GM12878 (cell line): ENCODE measurements around the gene AGAP1. TPM values are rescaled to one million over a fixed set of nuclear protein-coding genes. Genes with fewer than 3 reads are reported as not detected.

Source experiments
- ATAC-seq: fragments of 200-7000 bp; cut with Tn5 transposase; 3 replicates; pipeline ENCODE4 v1.9.1; 2020; ENCODE audit warnings: mild to moderate bottlenecking, moderate library complexity
- BruUV-seq: library from RNA; stranded (reverse); fragments of 400-500 nt; replicated peaks from 2 replicates; lab custom pipeline; 2021; lab: Mats Ljungman, UMichigan
- CTCF ChIA-PET: fragments of 300-600 bp; sonication (Branson Sonifier 250); formaldehyde crosslinking; extraction: SDS; loops from one replicate; lab custom pipeline; 2021; ENCODE audit warnings: inconsistent platforms; lab: Yijun Ruan, JAX
- POLR2A ChIA-PET: fragments of 350-600 bp; formaldehyde crosslinking; extraction: SDS; loops from one replicate; lab custom pipeline; 2021; ENCODE audit warnings: inconsistent platforms; lab: Charles Lee
- RAD21 ChIA-PET: fragments of 300-600 bp; sonication (Branson Sonifier 250); formaldehyde crosslinking; loops from one replicate; lab custom pipeline; 2023; ENCODE audit warnings: antibody characterized with exemption; ENCODE audit not compliant: unreplicated experiment; lab: Charles Lee
- SMC1A ChIA-PET: fragments of 300-600 bp; sonication (Branson Sonifier 250); formaldehyde crosslinking; loops from one replicate; lab custom pipeline; 2023; ENCODE audit not compliant: unreplicated experiment, uncharacterized antibody; lab: Charles Lee
- DNase-seq: peaks from one replicate; pipeline ENCODE4 v3.0.0-alpha.2; 2011; ENCODE audit warnings: low read depth, low spot score
- FAIRE-seq: peaks from 3 replicates; lab custom pipeline; 2011; peaks lifted over from hg19 to GRCh38; lab: Jason Lieb, UNC
- H2AFZ ChIP-seq: 2 replicates; pipeline ENCODE4 v1.6.0; 2011; ENCODE audit warnings: low read depth, low read length, control low read depth; ENCODE audit not compliant: control insufficient read depth
- H3K27ac ChIP-seq: 2 replicates; pipeline ENCODE4 v1.5.1; 2011; ENCODE audit warnings: control low read depth; ENCODE audit not compliant: control insufficient read depth, insufficient read depth
- H3K27me3 ChIP-seq, 2 experiments: replicated peaks in 1 of 2; 2 replicates each; pipeline versions ENCODE4 v1.6.0 to v1.6.1; 2011; ENCODE audit warnings: low read length in 1 of 2; ENCODE audit not compliant: control insufficient read depth in 2 of 2, insufficient read depth in 2 of 2
- H3K36me3 ChIP-seq, 2 experiments: 2 replicates each; pipeline ENCODE4 v1.5.1; 2011; ENCODE audit warnings: low read length in 1 of 2; ENCODE audit not compliant: control insufficient read depth in 2 of 2, insufficient read depth in 2 of 2
- H3K4me1 ChIP-seq: 2 replicates; pipeline ENCODE4 v1.6.1; 2011; ENCODE audit warnings: mild to moderate bottlenecking, low read length, moderate library complexity, mixed read lengths; ENCODE audit not compliant: control insufficient read depth, insufficient read depth
- H3K4me2 ChIP-seq: 2 replicates; pipeline ENCODE4 v1.6.0; 2011; ENCODE audit warnings: control low read depth; ENCODE audit not compliant: control insufficient read depth, insufficient read depth
- H3K4me3 ChIP-seq: fragments of 200-600 bp; sonication (generic); 2 replicates; pipeline ENCODE4 v1.5.1; 2016
- H3K79me2 ChIP-seq: 2 replicates; pipeline ENCODE4 v1.6.0; 2011; ENCODE audit warnings: low read length; ENCODE audit not compliant: control insufficient read depth, insufficient read depth
- H3K9ac ChIP-seq: 2 replicates; pipeline ENCODE4 v1.8.0; 2011; ENCODE audit warnings: low read length, control low read depth, mixed read lengths; ENCODE audit not compliant: control insufficient read depth, insufficient read depth
- H3K9me3 ChIP-seq: replicated peaks from 3 replicates; pipeline ENCODE4 v1.5.1; 2011; ENCODE audit warnings: mild to moderate bottlenecking, low read length; ENCODE audit not compliant: control insufficient read depth, insufficient read depth
- H4K20me1 ChIP-seq: 2 replicates; pipeline ENCODE4 v1.6.0; 2011; ENCODE audit not compliant: control insufficient read depth, insufficient read depth
- ASH2L ChIP-seq: fragments of 300-600, 200-600 bp; sonication (generic); IDR thresholded peaks from 2 replicates; pipeline ENCODE4 v1.6.1; 2017; ENCODE audit warnings: low read depth, mild to moderate bottlenecking, borderline replicate concordance
- E4F1 ChIP-seq: fragments of 450-650 bp; IDR thresholded peaks from 2 replicates; pipeline ENCODE4 v1.6.1; 2018; ENCODE audit warnings: borderline replicate concordance, mild to moderate bottlenecking; ENCODE audit not compliant: partially characterized antibody
- EP300 ChIP-seq, 2 experiments: fragments of 150-350 bp in 1 of 2; IDR thresholded peaks; 2 replicates each; pipeline ENCODE4 v1.6.1; 2011 to 2012; ENCODE audit warnings: low read depth in 2 of 2, low read length in 2 of 2, borderline replicate concordance in 1 of 2, improper control_type of control experiment in 1 of 2, inconsistent platforms in 1 of 2; ENCODE audit not compliant: control insufficient read depth in 1 of 2
- KDM1A ChIP-seq: fragments of 200-600 bp; sonication (generic); IDR thresholded peaks from 2 replicates; pipeline ENCODE4 v1.6.1; 2016; ENCODE audit warnings: borderline replicate concordance
- LARP7 ChIP-seq: fragments of 450-650 bp; IDR thresholded peaks from 2 replicates; pipeline ENCODE4 v1.6.1; 2017; ENCODE audit warnings: mild to moderate bottlenecking
- NFYB ChIP-seq: IDR thresholded peaks from 2 replicates; pipeline ENCODE4 v1.6.1; 2011; ENCODE audit warnings: low read depth, mild to moderate bottlenecking, low read length, improper control_type of control experiment, moderate library complexity; ENCODE audit not compliant: insufficient read depth
- RFX5 ChIP-seq: IDR thresholded peaks from 2 replicates; pipeline ENCODE4 v1.6.1; 2011; ENCODE audit warnings: low read depth, low read length, improper control_type of control experiment
- WGBS: methylation state at CpG from one replicate; pipeline ENCODE4 v1.1.6; 2016; ENCODE audit warnings: low lambda C conversion rate; ENCODE audit not compliant: insufficient replicate concordance, insufficient coverage; ENCODE audit errors: missing lambda C conversion rate; 5-methylcytosine and 5-hydroxymethylcytosine counted together
- in situ Hi-C: fragments of 300-500 bp; cut with MboI; formaldehyde crosslinking; loops from 9 replicates; pipeline ENCODE4 v1.14.3; 2018; ENCODE audit warnings: mixed read lengths
- intact Hi-C: fragments of 100-400 bp; cut with micrococcal nuclease; formaldehyde crosslinking; loops from one replicate; pipeline ENCODE4 v1.14.2; 2022; ENCODE audit not compliant: unreplicated experiment
- polyA plus RNA-seq, 11 experiments: library from polyadenylated mRNA; depleted of rRNA in 4 of 11; unstranded in 6 of 11; stranded (reverse) in 5 of 11; fragments of >200 nt; fragmentation: Nextera tagmentation in 4 of 11; fragmentation: Illumina TruSeq in 1 of 11; extraction: Ambion mirVana in 4 of 11; extraction: Trizol in 1 of 11; gene quantifications; 1 replicate in 1 of 11; 2 replicates in 10 of 11; pipeline versions ENCODE4 v1.2.1 to v1.2.3, GENCODE V29; 2011 to 2016; ENCODE audit warnings: inconsistent platforms in 2 of 11, missing spikeins in 2 of 11, low read depth in 1 of 11
- total RNA-seq, 4 experiments: library from RNA; depleted of rRNA in 3 of 4; stranded (reverse); fragments of >200 nt in 3 of 4; fragmentation: Illumina TruSeq in 1 of 4; extraction: Trizol in 1 of 4; gene quantifications; 2 replicates each; pipeline versions ENCODE4 v1.2.1 to v1.2.3, GENCODE V29; 2013 to 2021

Gene AGAP1
- total and polyA plus RNA-seq, 10 of the 15 experiments (the other 5 are each of a cell fraction or from before 2014, with no cell fraction given), result 0.05 to 0.15 (median 0.06) TPM; not detected in 7

DNA sequence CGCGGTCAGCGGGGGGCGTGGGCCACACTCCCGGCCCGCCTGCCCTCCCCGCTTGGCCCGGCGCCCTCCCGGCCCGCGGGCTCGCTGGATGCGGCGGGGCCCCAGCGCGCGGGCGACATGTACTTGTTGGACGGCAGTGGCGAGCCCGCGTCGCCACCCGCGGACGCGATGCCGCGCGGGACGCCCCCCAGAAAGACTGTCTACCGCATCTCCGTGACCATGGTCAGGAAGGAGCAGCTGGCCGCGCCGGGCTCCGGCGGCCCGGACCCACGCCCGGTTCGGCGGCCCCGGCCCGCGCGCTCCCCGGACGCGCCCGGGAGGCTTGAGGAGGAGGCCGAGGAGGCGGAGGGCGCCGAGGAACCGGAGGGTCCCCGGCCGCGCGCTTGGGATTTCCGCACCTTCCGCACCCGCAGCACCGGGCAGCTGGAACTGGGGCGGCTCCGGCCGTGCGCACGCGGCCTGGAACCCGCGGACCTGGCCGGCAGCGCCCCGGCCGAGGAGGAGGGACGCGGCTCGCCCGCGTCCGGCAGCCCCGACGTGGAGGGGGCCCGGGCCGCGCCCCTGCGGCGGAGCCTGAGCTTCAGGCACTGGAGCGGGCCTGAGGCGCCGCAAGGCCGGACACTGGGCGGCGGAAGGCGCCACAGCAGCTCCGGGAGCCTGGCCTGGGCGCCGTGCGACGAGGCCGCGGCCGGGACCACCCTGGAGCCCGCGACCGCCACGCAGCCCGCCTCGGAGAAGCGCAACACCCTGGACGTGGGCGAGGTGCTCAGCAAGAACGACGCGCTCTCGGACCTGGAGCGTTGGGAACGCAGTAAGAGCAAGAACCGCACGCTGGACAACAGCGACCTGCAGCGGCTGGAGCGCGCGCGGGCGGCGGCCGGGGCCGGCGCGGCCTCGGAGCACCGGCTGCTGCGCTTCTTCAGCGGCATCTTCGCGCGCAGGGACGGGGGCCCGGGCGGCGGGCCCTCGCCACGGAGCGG lies 176.4 kb downstream of the AGAP1 start (continued):
- TF ChIP-seq KDM1A, result no peak
- TF ChIP-seq ASH2L, result no peak
- no peak for TF ChIP-seq RFX5
- TF ChIP-seq E4F1, result no peak
- no peak for TF ChIP-seq LARP7
- TF ChIP-seq, all 136 proteins: peak for 0

- 62% methylated on average over 51 of the region's 64 CpGs for WGBS
- ChIA-PET POLR2A (no interaction called here), SMC1A (no interaction called here), RAD21 (no interaction called here), CTCF (no interaction called here)
- no TSS peak for BruUV-seq
- peaks cover 0 to 4% of the 10 kb centered on the region in 2 experiments; a peak in 3 of 4 replicates for H3K27me3 ChIP-seq
- H2AFZ ChIP-seq, result no peak overlapping the region
- H3K36me3 ChIP-seq, result no peaks in the 10 kb centered on the region
- H3K79me2 ChIP-seq, result no peaks in the 10 kb centered on the region
- TF ChIP-seq ASH2L, result no peak
- no peak for TF ChIP-seq NFYB
- no peak for TF ChIP-seq EP300 (IDR thresholded peaks at IDR 0.05; ENCODE audit: borderline replicate concordance in 1 of 2, control insufficient read depth in 1 of 2, low read depth in 2 of 2, low read length in 2 of 2)
- ATAC-seq (no peak), DNase-seq (no peak), FAIRE-seq (no peak)
- H3K4me3 ChIP-seq, result no peak overlapping the region
- in situ Hi-C loops (no loop called here), intact Hi-C loops (no loop called here)
- no peak overlapping the region for H3K27ac ChIP-seq
- no peak overlapping the region for H3K9ac ChIP-seq
- H3K4me1 ChIP-seq, result no peaks in the 10 kb centered on the region
- no peaks in the 10 kb centered on the region; the same call in 2 of the 3 replicates for H3K9me3 ChIP-seq
- H4K20me1 ChIP-seq, result no peaks in the 10 kb centered on the region
- H3K4me2 ChIP-seq, result no peak overlapping the region
Measured at GRCh38 chr2:235670974-235671787, 177.3 kb downstream of the AGAP1 start.
